Embryonic facial prominence (tissue), 1 donor: ENCODE measurements around the gene PITPNM1.
"Not testable (repeated sequence)": the region's sequence is repeated elsewhere in the genome, so short reads cannot be mapped to it uniquely, and the experiment has no call there.

Experiments
- DNase-seq: peaks from one replicate; pipeline ENCODE4 v3.0.0-alpha.2; 2016; ENCODE audit errors: extremely low spot score

The PITPNM1 gene

GRCh38 chr11:67504950-67505581 is at the start of gene PITPNM1:
Gene PITPNM1, minus strand, starts transcription at chr11:67505363. Its CDS starts 1,183 bp downstream, at chr11:67504180.
- no peak for DNase-seq

GRCh38 chr11:67551697-67552096 is 46.5 kb upstream of the PITPNM1 start:
- not testable (repeated sequence) for DNase-seq

- no peak for DNase-seq
Observed at GRCh38 chr11:67551127-67551526, 46.0 kb upstream of the PITPNM1 start.

GRCh38 chr11:67548555-67549110 is 43.5 kb upstream of the PITPNM1 start:
- no peak for DNase-seq

- not testable (repeated sequence) for DNase-seq
Observed at GRCh38 chr11:67548112-67548511, 42.9 kb upstream of the PITPNM1 start.

GRCh38 chr11:67545280-67545679 is 40.1 kb upstream of the PITPNM1 start:
- DNase-seq: no peak

GRCh38 chr11:67544616-67545242 is 39.6 kb upstream of the PITPNM1 start:
- no peak for DNase-seq

- no peak for DNase-seq
Observed at GRCh38 chr11:67543585-67543984, 38.4 kb upstream of the PITPNM1 start.

GRCh38 chr11:67542971-67543370 is 37.8 kb upstream of the PITPNM1 start:
- DNase-seq: no peak

- DNase-seq: no peak
Observed at GRCh38 chr11:67542169-67542568, 37.0 kb upstream of the PITPNM1 start.

GRCh38 chr11:67541198-67541597 is 36.0 kb upstream of the PITPNM1 start:
- no peak for DNase-seq

- no peak for DNase-seq
Observed at GRCh38 chr11:67539550-67539949, 34.4 kb upstream of the PITPNM1 start.

- DNase-seq: no peak
Observed at GRCh38 chr11:67538823-67539505, 33.8 kb upstream of the PITPNM1 start.

GRCh38 chr11:67538306-67538705 is 33.1 kb upstream of the PITPNM1 start:
- DNase-seq: no peak

GRCh38 chr11:67535561-67535960 is 30.4 kb upstream of the PITPNM1 start:
- DNase-seq: no peak

- no peak for DNase-seq
Observed at GRCh38 chr11:67534070-67534679, 29.0 kb upstream of the PITPNM1 start.

GRCh38 chr11:67532889-67533288 is 27.7 kb upstream of the PITPNM1 start:
- DNase-seq: no peak

- no peak for DNase-seq
Observed at GRCh38 chr11:67530282-67530592, 25.1 kb upstream of the PITPNM1 start.

- no peak for DNase-seq
Observed at GRCh38 chr11:67528376-67528775, 23.2 kb upstream of the PITPNM1 start.

- no peak for DNase-seq
Observed at GRCh38 chr11:67525275-67525976, 20.3 kb upstream of the PITPNM1 start.

GRCh38 chr11:67524480-67524808 is 19.3 kb upstream of the PITPNM1 start:
- DNase-seq: no peak
